GM21529 (cell line): ENCODE results near the gene COX6B2.

ENCODE experiments used
- ATAC-seq: cut with Tn5 transposase; IDR thresholded peaks from one replicate; pipeline ENCODE4 v1.9.1; 2021; ENCODE audit not compliant: unreplicated experiment

The COX6B2 gene

GRCh38 chr19:55383279-55384130 lies 29.0 kb upstream of the COX6B2 start:
- no peak for ATAC-seq

DNA sequence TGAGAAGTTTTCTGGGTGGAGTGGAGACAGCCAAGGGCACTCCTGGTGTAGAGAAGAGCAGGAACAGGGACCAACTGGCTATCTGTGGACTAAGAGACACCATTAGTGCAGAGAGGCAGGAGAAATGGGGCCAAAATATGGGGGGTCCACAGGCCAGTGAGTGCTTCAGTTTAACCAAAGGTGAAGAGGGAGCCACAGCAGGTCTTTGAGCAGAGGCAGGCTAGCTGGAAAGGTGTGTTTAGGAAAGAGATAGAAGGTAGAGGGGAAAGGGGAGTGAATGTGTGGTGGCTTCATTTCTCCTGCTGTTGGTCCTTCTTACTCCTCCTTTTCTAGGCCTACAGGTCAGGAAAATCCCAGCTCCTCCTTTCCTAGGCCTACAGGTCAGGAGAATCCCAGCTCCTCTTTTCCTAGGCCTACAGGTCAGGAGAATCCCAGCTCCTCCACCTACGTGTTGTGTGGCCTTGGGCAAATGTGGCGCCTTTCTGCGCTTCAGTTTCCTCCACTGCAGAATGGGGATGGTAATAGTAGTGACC lies 28.1 kb upstream of the COX6B2 start:
- ATAC-seq = no peak

- no peak for ATAC-seq
Measured at GRCh38 chr19:55382013-55382412, 27.5 kb upstream of the COX6B2 start.

GRCh38 chr19:55379174-55379573 lies 24.7 kb upstream of the COX6B2 start:
- no peak for ATAC-seq

DNA sequence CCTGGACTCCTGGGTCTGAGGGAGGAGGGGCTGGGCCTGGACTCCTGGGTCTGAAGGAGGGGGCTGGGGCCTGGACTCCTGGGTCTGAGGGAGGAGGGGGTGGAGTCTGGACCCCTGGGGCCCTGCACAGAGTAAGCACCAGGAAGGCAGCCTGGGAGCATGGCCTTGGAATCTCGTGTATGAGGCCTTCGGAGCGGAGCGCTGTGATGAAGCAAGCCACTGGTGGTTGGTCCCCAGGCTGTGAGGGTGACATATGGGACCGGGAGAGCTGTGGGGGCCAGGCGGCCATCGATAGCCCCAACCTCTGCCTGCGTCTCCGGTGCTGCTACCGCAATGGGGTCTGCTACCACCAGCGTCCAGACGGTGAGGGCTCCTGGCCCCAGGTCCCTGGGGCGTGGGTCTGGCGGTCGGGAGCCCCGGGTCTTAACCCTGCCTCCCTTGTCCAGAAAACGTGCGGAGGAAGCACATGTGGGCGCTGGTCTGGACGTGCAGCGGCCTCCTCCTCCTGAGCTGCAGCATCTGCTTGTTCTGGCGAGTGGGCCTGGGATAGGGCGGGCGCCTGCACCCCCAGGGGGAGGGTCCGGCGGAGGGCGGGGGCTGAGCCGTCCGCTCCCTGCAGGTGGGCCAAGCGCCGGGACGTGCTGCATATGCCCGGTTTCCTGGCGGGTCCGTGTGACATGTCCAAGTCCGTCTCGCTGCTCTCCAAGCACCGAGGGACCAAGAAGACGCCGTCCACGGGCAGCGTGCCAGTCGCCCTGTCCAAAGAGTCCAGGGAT lies 23.0 kb upstream of the COX6B2 start:
- no peak for ATAC-seq

DNA sequence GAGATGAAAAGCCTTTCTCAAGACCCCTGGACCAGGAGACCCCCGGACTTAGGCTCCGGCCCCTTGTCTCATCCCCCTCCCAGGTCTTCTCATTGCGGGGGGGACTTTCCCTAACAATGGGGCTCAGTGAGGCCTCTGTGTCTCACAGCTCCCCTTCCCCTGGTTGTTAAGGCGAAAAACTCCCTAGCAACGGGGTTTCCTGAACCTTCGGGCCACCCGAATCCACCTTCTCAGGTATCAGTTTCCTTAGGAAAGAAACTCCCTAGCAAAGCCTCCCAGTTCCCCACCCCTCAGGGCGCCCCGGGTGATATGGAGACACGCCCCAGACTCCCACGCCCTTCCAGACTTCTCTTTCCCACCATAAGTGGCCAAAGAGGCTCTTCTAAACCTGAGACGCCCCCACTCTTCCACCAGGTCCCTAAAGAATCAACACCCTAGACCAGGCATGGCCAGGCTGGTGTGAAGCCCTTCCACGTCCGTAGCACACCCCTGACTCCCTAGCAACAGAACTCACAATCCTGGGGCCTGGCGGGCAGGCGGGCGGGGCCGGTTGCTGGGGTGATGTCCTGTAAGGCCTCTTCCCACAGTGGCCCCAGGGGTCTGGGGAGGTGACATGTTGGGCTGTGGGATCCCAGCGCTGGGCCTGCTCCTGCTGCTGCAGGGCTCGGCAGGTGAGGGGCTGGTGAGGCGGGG lies 21.9 kb upstream of the COX6B2 start, which contains the start of gene TMEM190:
TSS of gene TMEM190 (plus strand) at position 586 of the 693 bp plus-strand sequence. CDS start at position 614, 28 bp downstream.
- no peak for ATAC-seq

- ATAC-seq = no peak
Measured at GRCh38 chr19:55373993-55374757, 19.7 kb upstream of the COX6B2 start.

- ATAC-seq = no peak
Measured at GRCh38 chr19:55373306-55373992, 18.9 kb upstream of the COX6B2 start.

GRCh38 chr19:55372316-55373081 lies 18.0 kb upstream of the COX6B2 start:
- ATAC-seq = no peak

- ATAC-seq = no peak
Measured at GRCh38 chr19:55370305-55370988, 15.9 kb upstream of the COX6B2 start, which contains the start of gene IL11. TSS of gene IL11 (minus strand) at chr19:55370463. CDS start at chr19:55370310, 153 bp downstream.

DNA sequence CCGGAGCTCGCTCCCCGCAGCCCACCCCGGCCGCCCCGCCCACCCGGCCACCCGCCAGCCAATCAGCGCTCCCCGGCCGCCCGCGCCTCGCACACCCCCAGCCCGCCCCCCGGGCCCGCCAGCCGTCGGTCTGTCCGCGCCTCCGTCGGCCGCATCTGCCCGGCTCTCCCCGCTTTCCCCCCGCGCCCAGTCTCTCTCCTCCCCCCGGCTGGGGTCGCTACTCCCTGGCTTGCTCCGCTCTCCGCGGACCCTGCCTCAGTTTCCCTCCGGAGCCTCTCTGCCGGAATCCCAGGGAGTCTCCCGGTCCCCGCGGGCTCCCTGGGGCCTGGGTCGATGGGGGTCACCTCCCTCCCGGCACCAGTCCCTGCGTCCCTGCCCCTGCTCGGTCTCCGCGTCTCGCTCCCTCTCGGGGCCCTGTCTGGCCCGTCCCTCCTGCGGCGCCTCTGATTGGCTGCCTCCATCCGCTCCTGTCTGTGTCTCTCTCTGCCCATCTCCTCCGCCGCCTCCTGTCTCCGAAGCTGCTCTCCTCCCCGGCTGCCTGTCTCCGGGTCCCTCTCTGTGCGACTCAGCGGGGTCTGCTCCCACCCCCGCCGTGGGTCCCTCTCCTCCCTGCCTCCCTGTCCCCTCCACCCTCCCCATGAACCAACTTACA lies 15.3 kb upstream of the COX6B2 start:
- ATAC-seq = no peak

DNA sequence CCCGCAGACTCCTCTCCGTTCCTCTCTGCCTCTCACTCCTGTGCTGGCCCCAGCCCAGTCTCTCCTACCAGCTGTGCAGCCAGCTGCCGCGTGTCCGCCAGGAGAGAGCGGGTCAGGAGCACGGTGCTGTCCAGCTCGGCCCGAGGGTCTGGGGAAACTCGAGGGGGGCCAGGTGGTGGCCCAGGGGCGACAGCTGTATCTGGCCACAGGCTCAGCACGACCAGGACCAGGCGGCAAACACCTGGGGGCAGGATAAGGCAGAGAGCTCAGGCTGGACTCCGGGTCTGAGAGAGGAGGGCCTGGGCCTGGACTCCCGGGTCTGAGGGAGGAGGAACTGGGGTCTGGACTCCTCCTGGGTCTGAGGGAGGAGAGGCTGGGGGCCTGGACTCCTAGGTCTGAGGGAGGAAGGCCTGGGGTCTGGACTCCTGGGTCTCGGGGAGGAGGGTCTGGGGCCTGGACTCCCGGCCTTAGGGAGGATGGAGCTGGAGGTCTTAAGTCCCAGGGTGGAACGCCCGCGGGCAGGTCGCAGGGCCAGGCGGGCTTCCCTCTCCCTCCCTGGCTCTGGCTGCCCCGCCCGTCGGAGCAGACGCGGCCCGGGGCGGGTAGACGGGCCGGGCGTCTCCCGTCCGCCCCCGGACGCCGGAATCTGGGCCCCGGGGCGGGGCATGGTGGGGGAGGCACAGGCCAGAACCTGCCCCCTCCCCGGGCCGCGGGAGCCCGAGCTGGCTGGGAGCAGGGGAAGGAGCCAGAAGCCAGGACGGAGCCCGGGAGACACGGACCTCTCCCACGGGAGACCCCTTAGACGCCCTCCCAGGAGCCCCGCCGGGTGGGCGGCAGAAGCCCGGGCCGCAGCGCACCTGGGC lies 14.4 kb upstream of the COX6B2 start:
- no peak for ATAC-seq

DNA sequence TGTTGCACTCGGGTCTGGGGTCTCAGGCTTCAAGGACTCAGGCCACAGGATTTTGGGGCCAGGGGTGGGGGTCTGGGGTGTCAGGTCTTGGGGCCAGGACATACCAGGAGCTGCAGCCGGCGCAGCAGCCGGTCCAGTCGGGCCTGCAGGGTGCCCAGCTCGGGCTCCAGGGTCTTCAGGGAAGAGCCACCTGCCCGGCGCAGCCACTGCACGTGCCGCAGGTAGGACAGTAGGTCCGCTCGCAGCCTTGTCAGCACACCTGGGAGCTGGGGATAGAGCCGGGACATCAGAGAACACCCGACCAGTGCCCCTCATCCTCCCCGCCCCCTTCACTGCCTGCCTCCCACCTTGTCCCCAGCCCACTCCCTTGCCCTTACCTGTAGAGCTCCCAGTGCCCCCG lies 13.6 kb upstream of the COX6B2 start:
- no peak for ATAC-seq

GRCh38 chr19:55366790-55367189 lies 12.3 kb upstream of the COX6B2 start:
- ATAC-seq = no peak

GRCh38 chr19:55365964-55366363 lies 11.4 kb upstream of the COX6B2 start:
- no peak for ATAC-seq

- no peak for ATAC-seq
Measured at GRCh38 chr19:55365245-55365644, 10.7 kb upstream of the COX6B2 start.
